Measurements from ENCODE around the gene CSTF3. TPM values are rescaled to one million over a fixed set of nuclear protein-coding genes. Genes with fewer than 3 reads are reported as not detected.

Gene CSTF3
- total and polyA plus RNA-seq, 10 of the 15 experiments (the other 5 are each of a cell fraction or from before 2014, with no cell fraction given) = 25.4 to 63.5 (median 49.5) TPM

DNA sequence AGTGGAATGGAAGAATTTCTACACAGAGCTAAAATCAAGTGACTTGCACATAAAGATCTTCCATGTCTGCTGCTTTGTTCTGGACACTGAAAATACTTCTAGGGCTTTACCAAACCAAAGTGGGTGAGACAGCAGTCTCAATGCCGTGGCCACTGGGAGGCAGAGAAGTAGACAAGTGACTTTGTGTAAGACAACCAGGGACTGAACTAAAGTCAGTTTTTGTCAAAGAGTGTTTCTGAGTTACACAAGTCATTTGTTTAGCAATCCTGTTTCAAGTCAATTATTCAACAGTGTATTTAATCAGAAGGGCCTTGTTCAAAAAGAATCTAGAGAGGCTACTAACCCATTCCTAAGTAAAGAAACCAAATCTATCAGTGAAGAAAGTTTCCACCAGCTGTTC lies 75.3 kb downstream of the CSTF3 start:
- CTCF ChIA-PET = interaction anchor here (1.1 to 2.2 kb wide), 2 partner anchors 21 to 40 kb away, joined by 4 to 7 read pairs; no protein-coding TSS in a partner anchor
- Histone ChIP-seq H3K4me1 (ENCODE audit: control insufficient read depth, insufficient read depth, low read length) (no peaks in the 10 kb centered on the region), H3K27ac (ENCODE audit: control insufficient read depth, insufficient read depth) (no peak overlapping the region), H2AFZ (ENCODE audit: control insufficient read depth, low read depth, low read length) (no peak overlapping the region), H3K79me2 (ENCODE audit: control insufficient read depth, insufficient read depth, low read length) (no peaks in the 10 kb centered on the region), H3K27me3 (replicated peaks in 1 of 2; ENCODE audit: control insufficient read depth in 2 of 2, insufficient read depth in 2 of 2, low read length in 1 of 2) (no peaks in the 10 kb centered on the region), H3K9ac (ENCODE audit: control insufficient read depth, insufficient read depth, low read length) (no peak overlapping the region), H3K4me2 (ENCODE audit: control insufficient read depth, insufficient read depth) (no peak overlapping the region), H3K36me3 (ENCODE audit: control insufficient read depth in 2 of 2, insufficient read depth in 2 of 2, low read length in 1 of 2) (peaks cover 0 to 15% of the 10 kb centered on the region in 2 experiments; a peak in 2 of 4 replicates), H4K20me1 (ENCODE audit: control insufficient read depth, insufficient read depth) (no peaks in the 10 kb centered on the region), H3K9me3 (replicated peaks; ENCODE audit: control insufficient read depth, insufficient read depth, low read length) (no peaks in the 10 kb centered on the region), H3K4me3 (no peak overlapping the region)
- DNase-seq (ENCODE audit: low read depth, low spot score) (no peak), ATAC-seq (no peak), FAIRE-seq (no peak)
- WGBS (ENCODE audit: insufficient coverage, insufficient replicate concordance, low lambda C conversion rate, missing lambda C conversion rate) = 100% methylated on average over 1 of the region's 1 CpG
- POLR2A ChIA-PET = no interaction called here
- intact Hi-C loops (cut with micrococcal nuclease; ENCODE audit: unreplicated experiment) (no loop called here), in situ Hi-C loops (cut with MboI) (no loop called here)
- RAD21 ChIA-PET (ENCODE audit: unreplicated experiment) = interaction anchor here (0.8 kb wide), 1 partner anchor 147 kb away, joined by 3 read pairs; no protein-coding TSS in a partner anchor
- no TSS peak for BruUV-seq (replicated peaks)
- SMC1A ChIA-PET (ENCODE audit: uncharacterized antibody, unreplicated experiment) = interaction anchor here (0.9 to 1.7 kb wide), 2 partner anchors 17 to 22 kb away, joined by 3 to 6 read pairs; no protein-coding TSS in a partner anchor
- no peak for TF ChIP-seq CREB1 (IDR thresholded peaks at IDR 0.05; ENCODE audit: low read depth)
- TF ChIP-seq SMC3 (IDR thresholded peaks at IDR 0.05; ENCODE audit: borderline replicate concordance, low read length) = no peak
- TF ChIP-seq, protein P1, sequence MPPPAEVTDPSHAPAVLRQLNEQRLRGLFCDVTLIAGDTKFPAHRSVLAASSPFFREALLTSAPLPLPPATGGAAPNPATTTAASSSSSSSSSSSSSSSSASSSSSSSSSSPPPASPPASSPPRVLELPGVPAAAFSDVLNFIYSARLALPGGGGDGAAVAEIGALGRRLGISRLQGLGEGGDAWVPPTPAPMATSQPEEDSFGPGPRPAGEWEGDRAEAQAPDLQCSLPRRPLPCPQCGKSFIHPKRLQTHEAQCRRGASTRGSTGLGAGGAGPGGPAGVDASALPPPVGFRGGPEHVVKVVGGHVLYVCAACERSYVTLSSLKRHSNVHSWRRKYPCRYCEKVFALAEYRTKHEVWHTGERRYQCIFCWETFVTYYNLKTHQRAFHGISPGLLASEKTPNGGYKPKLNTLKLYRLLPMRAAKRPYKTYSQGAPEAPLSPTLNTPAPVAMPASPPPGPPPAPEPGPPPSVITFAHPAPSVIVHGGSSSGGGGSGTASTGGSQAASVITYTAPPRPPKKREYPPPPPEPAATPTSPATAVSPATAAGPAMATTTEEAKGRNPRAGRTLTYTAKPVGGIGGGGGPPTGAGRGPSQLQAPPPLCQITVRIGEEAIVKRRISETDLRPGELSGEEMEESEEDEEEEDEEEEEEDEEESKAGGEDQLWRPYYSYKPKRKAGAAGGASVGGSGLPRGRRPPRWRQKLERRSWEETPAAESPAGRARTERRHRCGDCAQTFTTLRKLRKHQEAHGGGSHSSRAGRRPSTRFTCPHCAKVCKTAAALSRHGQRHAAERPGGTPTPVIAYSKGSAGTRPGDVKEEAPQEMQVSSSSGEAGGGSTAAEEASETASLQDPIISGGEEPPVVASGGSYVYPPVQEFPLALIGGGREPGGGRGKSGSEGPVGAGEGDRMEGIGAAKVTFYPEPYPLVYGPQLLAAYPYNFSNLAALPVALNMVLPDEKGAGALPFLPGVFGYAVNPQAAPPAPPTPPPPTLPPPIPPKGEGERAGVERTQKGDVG (CRISPR knock-in tag; IDR thresholded peaks at IDR 0.05) = no peak
- TF ChIP-seq, protein P2, sequence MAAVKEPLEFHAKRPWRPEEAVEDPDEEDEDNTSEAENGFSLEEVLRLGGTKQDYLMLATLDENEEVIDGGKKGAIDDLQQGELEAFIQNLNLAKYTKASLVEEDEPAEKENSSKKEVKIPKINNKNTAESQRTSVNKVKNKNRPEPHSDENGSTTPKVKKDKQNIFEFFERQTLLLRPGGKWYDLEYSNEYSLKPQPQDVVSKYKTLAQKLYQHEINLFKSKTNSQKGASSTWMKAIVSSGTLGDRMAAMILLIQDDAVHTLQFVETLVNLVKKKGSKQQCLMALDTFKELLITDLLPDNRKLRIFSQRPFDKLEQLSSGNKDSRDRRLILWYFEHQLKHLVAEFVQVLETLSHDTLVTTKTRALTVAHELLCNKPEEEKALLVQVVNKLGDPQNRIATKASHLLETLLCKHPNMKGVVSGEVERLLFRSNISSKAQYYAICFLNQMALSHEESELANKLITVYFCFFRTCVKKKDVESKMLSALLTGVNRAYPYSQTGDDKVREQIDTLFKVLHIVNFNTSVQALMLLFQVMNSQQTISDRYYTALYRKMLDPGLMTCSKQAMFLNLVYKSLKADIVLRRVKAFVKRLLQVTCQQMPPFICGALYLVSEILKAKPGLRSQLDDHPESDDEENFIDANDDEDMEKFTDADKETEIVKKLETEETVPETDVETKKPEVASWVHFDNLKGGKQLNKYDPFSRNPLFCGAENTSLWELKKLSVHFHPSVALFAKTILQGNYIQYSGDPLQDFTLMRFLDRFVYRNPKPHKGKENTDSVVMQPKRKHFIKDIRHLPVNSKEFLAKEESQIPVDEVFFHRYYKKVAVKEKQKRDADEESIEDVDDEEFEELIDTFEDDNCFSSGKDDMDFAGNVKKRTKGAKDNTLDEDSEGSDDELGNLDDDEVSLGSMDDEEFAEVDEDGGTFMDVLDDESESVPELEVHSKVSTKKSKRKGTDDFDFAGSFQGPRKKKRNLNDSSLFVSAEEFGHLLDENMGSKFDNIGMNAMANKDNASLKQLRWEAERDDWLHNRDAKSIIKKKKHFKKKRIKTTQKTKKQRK (IDR thresholded peaks at IDR 0.05; ENCODE audit: low read depth, low read length) = no peak
- TF ChIP-seq BMI1 (IDR thresholded peaks at IDR 0.05; ENCODE audit: borderline replicate concordance) = no peak
- no peak for TF ChIP-seq TAF1 (IDR thresholded peaks at IDR 0.05; ENCODE audit: borderline replicate concordance, low read depth, low read length)
- no peak for TF ChIP-seq CBX3 (IDR thresholded peaks at IDR 0.05; ENCODE audit: borderline replicate concordance, low read depth)
- TF ChIP-seq, protein P3, sequence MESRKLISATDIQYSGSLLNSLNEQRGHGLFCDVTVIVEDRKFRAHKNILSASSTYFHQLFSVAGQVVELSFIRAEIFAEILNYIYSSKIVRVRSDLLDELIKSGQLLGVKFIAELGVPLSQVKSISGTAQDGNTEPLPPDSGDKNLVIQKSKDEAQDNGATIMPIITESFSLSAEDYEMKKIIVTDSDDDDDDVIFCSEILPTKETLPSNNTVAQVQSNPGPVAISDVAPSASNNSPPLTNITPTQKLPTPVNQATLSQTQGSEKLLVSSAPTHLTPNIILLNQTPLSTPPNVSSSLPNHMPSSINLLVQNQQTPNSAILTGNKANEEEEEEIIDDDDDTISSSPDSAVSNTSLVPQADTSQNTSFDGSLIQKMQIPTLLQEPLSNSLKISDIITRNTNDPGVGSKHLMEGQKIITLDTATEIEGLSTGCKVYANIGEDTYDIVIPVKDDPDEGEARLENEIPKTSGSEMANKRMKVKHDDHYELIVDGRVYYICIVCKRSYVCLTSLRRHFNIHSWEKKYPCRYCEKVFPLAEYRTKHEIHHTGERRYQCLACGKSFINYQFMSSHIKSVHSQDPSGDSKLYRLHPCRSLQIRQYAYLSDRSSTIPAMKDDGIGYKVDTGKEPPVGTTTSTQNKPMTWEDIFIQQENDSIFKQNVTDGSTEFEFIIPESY (IDR thresholded peaks at IDR 0.05) = no peak
- TF ChIP-seq TCF3 (IDR thresholded peaks at IDR 0.05; ENCODE audit: borderline replicate concordance, insufficient read depth, low read depth, low read length) = no peak
- no peak for TF ChIP-seq ETV6 (conservative IDR thresholded peaks at IDR 0.05 in 1 of 2, IDR thresholded peaks at IDR 0.05 in 1 of 2; ENCODE audit: borderline replicate concordance in 1 of 2, low read depth in 1 of 2)
- TF ChIP-seq RFX5 (IDR thresholded peaks at IDR 0.05; ENCODE audit: low read depth, low read length) = no peak
- no peak for TF ChIP-seq YY1 (IDR thresholded peaks at IDR 0.05; ENCODE audit: low read depth, low read length)
- no peak for TF ChIP-seq ESRRA (IDR thresholded peaks at IDR 0.05; ENCODE audit: low read length)

Data from GM12878 (cell line).